GM04504 (cell line): Measurements from ENCODE around the gene TBC1D16.
"Not testable (repeated sequence)": the region's sequence is repeated elsewhere in the genome, so short reads cannot be mapped to it uniquely, and the experiment has no call there.

Source experiments
- DNase-seq: peaks from one replicate; pipeline ENCODE4 v3.0.0-alpha.2; 2012; ENCODE audit warnings: low read depth

The TBC1D16 gene

DNA sequence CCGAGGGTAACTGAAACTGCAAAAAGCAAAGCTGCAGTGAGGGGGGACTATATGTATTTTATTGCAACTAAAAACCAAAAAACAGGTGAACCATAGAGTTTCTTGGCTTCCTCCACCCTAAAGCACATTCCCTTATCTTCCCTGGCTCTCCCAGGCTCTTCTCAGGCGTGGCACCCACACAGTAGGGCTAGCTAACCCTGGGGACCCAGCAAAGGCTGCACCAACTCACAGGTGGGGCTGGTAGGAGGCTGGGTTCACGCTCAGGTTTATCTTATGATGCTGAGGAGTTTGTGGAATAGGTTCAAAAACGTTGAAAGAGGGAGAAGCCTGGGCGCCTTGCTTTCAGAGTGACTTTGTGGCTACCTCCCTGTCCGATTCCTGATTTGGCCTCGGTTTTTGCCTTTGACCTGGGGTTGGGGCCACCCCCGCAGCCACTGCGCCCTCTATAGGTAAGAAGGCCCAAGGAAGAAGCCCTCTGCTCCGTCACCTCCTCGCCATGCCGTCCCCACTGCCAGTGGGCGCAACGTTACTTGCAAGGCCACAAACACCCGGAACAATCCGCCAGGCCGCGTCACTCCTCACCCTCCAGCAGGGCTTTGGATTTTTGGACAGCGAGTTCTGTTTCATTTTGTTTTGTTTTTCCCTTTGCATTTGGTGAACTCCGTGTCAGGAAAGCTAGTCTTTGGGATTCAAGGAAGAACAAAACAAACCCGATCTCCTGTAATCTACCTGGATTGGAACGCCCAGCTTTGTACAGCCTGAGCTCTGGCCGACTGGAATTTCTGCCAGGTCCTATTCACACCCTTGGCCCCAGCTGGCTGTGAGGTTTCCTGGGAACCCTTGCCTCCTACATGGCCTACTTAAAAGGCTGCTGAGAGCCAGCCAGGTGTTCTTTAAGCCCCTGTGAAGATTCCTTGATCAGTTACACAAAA lies 60.8 kb downstream of the TBC1D16 start:
- DNase-seq, result no peak

GRCh38 chr17:79971651-79972050 lies 64.0 kb downstream of the TBC1D16 start:
- DNase-seq, result no peak

DNA sequence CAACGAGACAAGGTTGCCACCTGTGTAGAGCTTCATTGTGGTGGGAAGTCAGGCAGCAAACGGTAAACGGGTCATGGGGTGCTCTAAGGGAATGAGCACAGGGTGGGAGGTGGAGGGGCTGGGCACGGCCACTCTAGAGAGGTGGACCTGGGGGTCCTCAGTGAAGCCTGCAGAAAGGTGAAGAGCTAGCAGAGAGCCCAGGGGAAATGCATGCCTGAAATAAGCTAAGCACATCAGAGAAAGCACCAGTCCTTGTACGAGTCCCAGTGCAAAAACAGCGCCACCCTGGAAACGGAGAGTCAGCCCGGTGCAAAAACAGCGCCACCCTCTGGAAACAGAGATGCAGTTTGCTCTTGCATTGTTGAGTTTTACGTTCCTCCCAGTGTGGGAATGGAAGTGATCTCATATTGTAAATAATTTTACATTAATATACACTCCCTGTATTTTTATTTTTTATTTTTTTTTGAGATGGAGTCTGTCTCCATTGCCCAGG lies 65.0 kb downstream of the TBC1D16 start:
- no peak for DNase-seq

DNA sequence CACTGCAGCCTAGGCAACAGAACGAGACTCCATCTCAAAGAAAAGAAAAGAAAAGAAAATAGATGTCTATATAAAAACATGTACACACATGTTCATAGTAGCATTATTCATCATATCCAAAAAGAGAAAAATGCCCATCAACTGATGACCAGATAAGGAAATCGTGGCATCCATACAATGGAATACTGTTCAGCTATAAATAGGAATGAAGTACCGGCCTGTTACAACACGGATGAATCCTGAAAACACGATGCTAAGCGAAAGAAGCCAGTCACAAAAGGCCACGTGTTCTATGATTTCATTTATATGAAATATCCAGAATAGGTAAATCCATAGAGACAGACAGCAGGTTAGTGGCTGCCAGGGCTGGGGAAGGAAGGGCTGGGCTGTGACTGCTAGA lies 65.8 kb downstream of the TBC1D16 start:
- DNase-seq, result no peak

DNA sequence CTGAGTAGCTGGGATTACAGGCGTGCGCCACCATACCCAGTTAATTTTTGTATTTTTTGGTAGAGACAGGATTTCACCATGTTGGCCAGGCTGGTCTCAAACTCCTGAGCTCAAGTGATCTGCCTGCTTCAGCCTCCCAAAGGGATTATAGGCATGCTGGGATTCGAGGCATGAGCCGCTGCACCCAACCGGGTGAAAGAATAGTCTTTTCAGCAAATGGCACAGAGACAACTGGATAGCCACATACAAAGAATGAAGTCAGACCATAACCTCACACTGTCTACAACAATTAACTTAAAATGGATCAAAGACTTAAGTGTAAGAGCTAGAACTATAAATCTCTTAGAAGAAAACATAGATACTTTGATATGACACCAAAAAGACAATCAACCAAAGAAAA lies 67.6 kb downstream of the TBC1D16 start:
- no peak for DNase-seq

- DNase-seq, result no peak
Observed at GRCh38 chr17:79966681-79967080, 69.0 kb downstream of the TBC1D16 start.

- no peak for DNase-seq
Observed at GRCh38 chr17:79965806-79966205, 69.9 kb downstream of the TBC1D16 start.

GRCh38 chr17:79962467-79962866 lies 73.2 kb downstream of the TBC1D16 start:
- not testable (repeated sequence) for DNase-seq

- DNase-seq, result not testable (repeated sequence)
Observed at GRCh38 chr17:79961567-79961966, 74.1 kb downstream of the TBC1D16 start.

- no peak for DNase-seq
Observed at GRCh38 chr17:79960788-79961522, 74.7 kb downstream of the TBC1D16 start.

DNA sequence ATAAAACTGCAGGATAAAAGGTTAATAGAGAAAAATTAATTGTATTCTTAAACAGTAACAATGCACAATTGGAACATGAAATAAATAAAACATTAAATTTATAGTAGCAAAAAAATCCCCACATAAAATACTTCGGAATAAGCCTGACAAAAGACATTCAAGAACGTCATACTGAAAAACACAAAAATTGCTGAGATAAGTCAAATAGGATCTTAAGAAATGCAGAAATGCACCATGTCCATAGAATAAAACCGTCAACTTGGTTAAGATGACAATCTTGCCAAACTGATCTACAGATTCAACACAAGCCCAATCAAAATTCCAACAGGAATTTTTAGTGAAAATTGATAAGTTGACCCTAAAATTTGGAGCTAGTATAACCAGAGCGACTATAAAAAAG lies 76.6 kb downstream of the TBC1D16 start:
- no peak for DNase-seq

DNA sequence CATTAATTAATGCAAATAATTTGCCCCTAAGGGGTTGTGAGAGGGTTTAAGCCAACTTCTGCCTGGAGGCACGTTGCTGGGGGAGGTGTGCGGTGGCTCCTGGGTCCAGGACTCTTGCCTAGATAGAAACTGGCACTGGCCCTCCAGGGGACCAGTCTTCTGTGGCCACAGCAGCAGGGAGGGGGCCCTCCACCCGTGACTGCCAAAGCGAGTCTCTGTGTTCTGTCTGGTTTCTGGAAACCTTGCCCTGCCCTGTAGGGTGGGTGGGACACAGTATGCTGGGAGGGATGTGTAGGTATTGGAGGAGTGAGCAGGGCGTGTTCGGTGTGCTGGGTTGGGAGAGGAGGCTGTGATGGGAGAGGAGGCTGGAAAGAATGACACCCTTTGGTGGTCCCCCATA lies 78.8 kb downstream of the TBC1D16 start:
- DNase-seq, result no peak

- DNase-seq, result not testable (repeated sequence)
Observed at GRCh38 chr17:79956441-79956735, 79.3 kb downstream of the TBC1D16 start.

GRCh38 chr17:79955691-79956440 lies 79.8 kb downstream of the TBC1D16 start:
- DNase-seq, result no peak

GRCh38 chr17:79955167-79955549 lies 80.5 kb downstream of the TBC1D16 start:
- no peak for DNase-seq

GRCh38 chr17:79954281-79955166 lies 81.1 kb downstream of the TBC1D16 start:
- DNase-seq, result no peak

DNA sequence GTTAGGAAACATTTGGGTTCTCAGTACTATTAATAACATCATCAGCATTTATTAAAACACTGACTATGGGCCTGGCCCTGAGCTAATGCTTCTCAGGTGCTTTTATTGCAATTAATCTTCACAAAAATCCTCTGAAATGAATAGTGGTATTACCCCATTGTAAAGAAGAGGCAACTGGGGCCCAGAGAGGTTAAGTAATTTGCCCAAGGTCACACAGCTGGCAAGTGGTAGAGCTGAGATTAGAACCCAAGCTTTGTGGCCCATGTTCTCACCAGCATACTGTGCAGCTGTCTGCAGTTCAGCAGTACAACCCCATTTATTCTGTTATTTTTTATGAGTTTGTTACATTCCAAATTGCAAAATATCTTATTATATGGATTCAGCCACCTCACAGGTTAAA lies 82.3 kb downstream of the TBC1D16 start:
- no peak for DNase-seq

- DNase-seq, result no peak
Observed at GRCh38 chr17:79952901-79953300, 82.8 kb downstream of the TBC1D16 start.

DNA sequence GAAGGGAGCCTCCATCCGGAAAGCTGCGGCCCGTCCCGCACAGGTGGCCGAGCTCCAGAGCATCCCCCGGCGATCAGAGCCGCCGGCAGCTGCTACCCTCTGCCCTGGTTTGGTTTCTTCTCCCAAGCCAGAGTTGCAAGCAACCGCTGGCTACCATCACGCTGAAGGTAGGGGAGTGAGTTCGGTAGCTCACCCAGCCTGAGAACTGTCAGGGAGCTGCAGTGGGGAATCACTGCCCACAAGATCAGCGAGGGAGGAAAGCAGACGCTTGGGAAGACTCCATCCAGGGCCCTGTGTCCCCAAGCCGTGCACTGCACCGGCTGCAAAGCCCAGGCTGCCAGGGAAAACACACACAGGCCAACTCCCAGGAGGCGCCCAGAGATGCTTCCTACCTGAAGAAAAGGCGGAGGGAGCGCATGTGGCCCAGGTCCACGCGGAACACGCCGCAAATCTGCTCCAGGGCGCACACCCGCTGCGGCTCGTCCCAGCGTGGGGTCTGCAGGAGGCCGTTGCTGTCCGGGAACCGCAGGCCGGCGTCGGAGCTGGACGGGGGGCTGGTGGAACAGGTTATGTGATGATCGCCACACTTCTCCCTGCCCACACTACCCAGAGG lies 83.3 kb downstream of the TBC1D16 start:
- no peak for DNase-seq

- DNase-seq, result peak; percentile 54
Observed at GRCh38 chr17:79951361-79952264, 84.1 kb downstream of the TBC1D16 start.
